Measurements from ENCODE around the gene SLC49A3.

DNA sequence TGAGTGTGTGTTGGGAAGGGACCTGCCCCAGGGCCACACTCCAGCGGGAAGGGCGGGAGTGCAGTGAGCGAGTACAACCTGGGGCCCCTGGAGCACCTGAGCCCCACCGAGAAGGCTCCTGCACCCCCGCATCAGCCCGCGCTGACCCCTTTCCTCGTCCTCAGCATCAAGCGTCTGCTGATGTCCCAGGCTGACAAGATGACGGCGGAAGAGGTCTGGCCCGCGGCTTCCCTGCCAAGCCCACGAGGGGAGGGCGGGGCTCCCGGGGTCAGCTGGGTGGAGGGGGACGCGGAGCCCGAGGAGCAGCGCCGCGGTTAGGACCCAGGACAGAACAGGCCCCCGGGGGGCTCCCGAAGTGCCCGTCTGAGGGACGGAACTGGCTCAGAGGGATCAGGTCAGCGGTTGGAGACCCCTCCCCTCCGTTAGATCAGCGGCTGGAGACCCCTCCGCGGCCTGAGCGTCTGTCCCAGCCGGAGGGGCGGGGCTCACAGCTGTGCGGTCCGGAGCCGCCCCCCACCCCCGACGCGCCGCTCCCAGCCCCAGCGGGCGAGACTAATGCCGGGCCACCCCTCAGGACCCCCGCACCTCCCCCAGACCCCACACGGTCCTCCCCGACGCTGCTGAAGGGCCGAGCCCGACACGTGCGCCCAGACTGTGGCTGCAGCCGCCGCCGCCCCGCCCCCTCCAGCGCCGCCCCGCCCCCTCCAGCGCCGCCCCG lies 7.9 kb downstream of the SLC49A3 start:
- TF ChIP-seq, protein P1, sequence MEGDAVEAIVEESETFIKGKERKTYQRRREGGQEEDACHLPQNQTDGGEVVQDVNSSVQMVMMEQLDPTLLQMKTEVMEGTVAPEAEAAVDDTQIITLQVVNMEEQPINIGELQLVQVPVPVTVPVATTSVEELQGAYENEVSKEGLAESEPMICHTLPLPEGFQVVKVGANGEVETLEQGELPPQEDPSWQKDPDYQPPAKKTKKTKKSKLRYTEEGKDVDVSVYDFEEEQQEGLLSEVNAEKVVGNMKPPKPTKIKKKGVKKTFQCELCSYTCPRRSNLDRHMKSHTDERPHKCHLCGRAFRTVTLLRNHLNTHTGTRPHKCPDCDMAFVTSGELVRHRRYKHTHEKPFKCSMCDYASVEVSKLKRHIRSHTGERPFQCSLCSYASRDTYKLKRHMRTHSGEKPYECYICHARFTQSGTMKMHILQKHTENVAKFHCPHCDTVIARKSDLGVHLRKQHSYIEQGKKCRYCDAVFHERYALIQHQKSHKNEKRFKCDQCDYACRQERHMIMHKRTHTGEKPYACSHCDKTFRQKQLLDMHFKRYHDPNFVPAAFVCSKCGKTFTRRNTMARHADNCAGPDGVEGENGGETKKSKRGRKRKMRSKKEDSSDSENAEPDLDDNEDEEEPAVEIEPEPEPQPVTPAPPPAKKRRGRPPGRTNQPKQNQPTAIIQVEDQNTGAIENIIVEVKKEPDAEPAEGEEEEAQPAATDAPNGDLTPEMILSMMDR (IDR thresholded peaks at IDR 0.05 in 2 of 3, conservative IDR thresholded peaks at IDR 0.05 in 1 of 3; ENCODE audit: borderline replicate concordance in 1 of 3, insufficient read depth in 1 of 3, low read depth in 2 of 3, low read length in 2 of 3) = no peak
- TF ChIP-seq YY1 (IDR thresholded peaks at IDR 0.05; ENCODE audit: extremely low read depth, insufficient replicate concordance, low read depth, low read length) (no peak), REST (IDR thresholded peaks at IDR 0.05; ENCODE audit: low read depth) (no peak), RAD21 (IDR thresholded peaks at IDR 0.05; ENCODE audit: low read depth) (no peak), TCF7L2 (IDR thresholded peaks at IDR 0.05; ENCODE audit: borderline replicate concordance, extremely low read depth, insufficient read depth, insufficient read length) (no peak), SIN3A (IDR thresholded peaks at IDR 0.05; ENCODE audit: low read depth) (no peak), ZNF274 (IDR thresholded peaks at IDR 0.05; ENCODE audit: low read depth, low read length) (no peak)
- TF ChIP-seq, protein P2, sequence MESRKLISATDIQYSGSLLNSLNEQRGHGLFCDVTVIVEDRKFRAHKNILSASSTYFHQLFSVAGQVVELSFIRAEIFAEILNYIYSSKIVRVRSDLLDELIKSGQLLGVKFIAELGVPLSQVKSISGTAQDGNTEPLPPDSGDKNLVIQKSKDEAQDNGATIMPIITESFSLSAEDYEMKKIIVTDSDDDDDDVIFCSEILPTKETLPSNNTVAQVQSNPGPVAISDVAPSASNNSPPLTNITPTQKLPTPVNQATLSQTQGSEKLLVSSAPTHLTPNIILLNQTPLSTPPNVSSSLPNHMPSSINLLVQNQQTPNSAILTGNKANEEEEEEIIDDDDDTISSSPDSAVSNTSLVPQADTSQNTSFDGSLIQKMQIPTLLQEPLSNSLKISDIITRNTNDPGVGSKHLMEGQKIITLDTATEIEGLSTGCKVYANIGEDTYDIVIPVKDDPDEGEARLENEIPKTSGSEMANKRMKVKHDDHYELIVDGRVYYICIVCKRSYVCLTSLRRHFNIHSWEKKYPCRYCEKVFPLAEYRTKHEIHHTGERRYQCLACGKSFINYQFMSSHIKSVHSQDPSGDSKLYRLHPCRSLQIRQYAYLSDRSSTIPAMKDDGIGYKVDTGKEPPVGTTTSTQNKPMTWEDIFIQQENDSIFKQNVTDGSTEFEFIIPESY (IDR thresholded peaks at IDR 0.05; ENCODE audit: extremely low read depth, insufficient replicate concordance, low read length) = no peak

Data from HCT116 (cell line).